IMR-90 (cell line): Measurements from ENCODE around the gene SOCS3. TPM values are rescaled to one million over a fixed set of nuclear protein-coding genes. Genes with fewer than 3 reads are reported as not detected.

Experiments
- ATAC-seq: fragments of 200-7000 bp; cut with Tn5 transposase; 2 replicates; pipeline ENCODE4 v1.9.1; 2020; ENCODE audit warnings: low read depth, mild to moderate bottlenecking, moderate library complexity
- BruUV-seq: library from RNA; stranded (reverse); fragments of 400-500 nt; replicated peaks from 2 replicates; lab custom pipeline; 2021; lab: Mats Ljungman, UMichigan
- CTCF ChIA-PET: fragments of 300-600 bp; formaldehyde crosslinking; extraction: SDS; loops from one replicate; lab custom pipeline; 2021; ENCODE audit warnings: antibody characterized with exemption; lab: Yijun Ruan, JAX
- POLR2A ChIA-PET: fragments of 300-600 bp; sonication (Branson Sonifier 250); formaldehyde crosslinking; loops from one replicate; lab custom pipeline; 2022; ENCODE audit warnings: antibody characterized with exemption; ENCODE audit not compliant: unreplicated experiment; lab: Charles Lee
- DNase-seq: peaks from one replicate; pipeline ENCODE4 v3.0.0; 2013
- H2AFZ ChIP-seq: replicated peaks from 2 replicates; pipeline ENCODE3; 2013; ENCODE audit warnings: low read length, mild to moderate bottlenecking; ENCODE audit not compliant: poor library complexity
- H2AK5ac ChIP-seq: 2 replicates; pipeline ENCODE4 v1.6.1; 2013; ENCODE audit warnings: low read depth, low read length, inconsistent platforms
- H2AK9ac ChIP-seq: replicated peaks from 2 replicates; pipeline ENCODE3; 2013; ENCODE audit warnings: mild to moderate bottlenecking, low read depth, low read length, moderate library complexity; ENCODE audit not compliant: poor library complexity
- H2BK120ac ChIP-seq: 2 replicates; pipeline ENCODE4 v1.6.1; 2013; ENCODE audit warnings: low read depth, low read length, inconsistent platforms
- H2BK15ac ChIP-seq: 3 replicates; pipeline ENCODE4 v1.6.1; 2013; ENCODE audit warnings: low read depth, low read length, inconsistent platforms
- H2BK20ac ChIP-seq: 2 replicates; pipeline ENCODE4 v1.6.1; 2013; ENCODE audit warnings: low read depth, mild to moderate bottlenecking, inconsistent platforms, low read length, moderate library complexity
- H2BK5ac ChIP-seq: 2 replicates; pipeline ENCODE4 v1.6.1; 2013; ENCODE audit warnings: mild to moderate bottlenecking, low read depth, low read length, inconsistent platforms; ENCODE audit not compliant: poor library complexity, severe bottlenecking
- H3K14ac ChIP-seq: replicated peaks from 2 replicates; pipeline ENCODE4 v1.6.1; 2013; ENCODE audit warnings: low read depth, low read length, inconsistent platforms
- H3K18ac ChIP-seq: 2 replicates; pipeline ENCODE4 v1.6.1; 2013; ENCODE audit warnings: low read depth, low read length, control low read depth
- H3K23ac ChIP-seq: 2 replicates; pipeline ENCODE4 v1.6.1; 2013; ENCODE audit warnings: low read depth, low read length, inconsistent platforms
- H3K27ac ChIP-seq: 2 replicates; pipeline ENCODE4 v1.5.1; 2013; ENCODE audit warnings: mild to moderate bottlenecking, control low read depth, low read length; ENCODE audit not compliant: insufficient read depth
- H3K27me3 ChIP-seq: 2 replicates; pipeline ENCODE4 v1.6.1; 2013; ENCODE audit warnings: low read length; ENCODE audit not compliant: control insufficient read depth, insufficient read depth
- H3K36me3 ChIP-seq: 2 replicates; pipeline ENCODE4 v1.6.1; 2013; ENCODE audit warnings: low read length, mixed read lengths; ENCODE audit not compliant: control insufficient read depth, insufficient read depth
- H3K4ac ChIP-seq: 2 replicates; pipeline ENCODE4 v1.6.1; 2013; ENCODE audit warnings: low read depth, low read length, inconsistent platforms
- H3K4me1 ChIP-seq: 2 replicates; pipeline ENCODE4 v1.6.1; 2013; ENCODE audit warnings: low read length, mixed read lengths; ENCODE audit not compliant: control insufficient read depth, insufficient read depth
- H3K4me2 ChIP-seq: 2 replicates; pipeline ENCODE4 v1.6.1; 2013; ENCODE audit warnings: low read depth, mild to moderate bottlenecking, control low read depth, low read length, moderate library complexity
- H3K4me3 ChIP-seq: 2 replicates; pipeline ENCODE4 v1.5.1; 2013; ENCODE audit warnings: low read depth, mild to moderate bottlenecking, control low read depth, low read length, moderate library complexity; ENCODE audit not compliant: insufficient read depth
- H3K56ac ChIP-seq: 2 replicates; pipeline ENCODE4 v1.6.1; 2013; ENCODE audit warnings: low read length, inconsistent platforms; ENCODE audit not compliant: insufficient read depth; ENCODE audit errors: extremely low read depth
- H3K79me1 ChIP-seq, 2 experiments: 2 replicates each; pipeline ENCODE4 v1.6.1; 2013; ENCODE audit warnings: low read length in 2 of 2, inconsistent platforms in 1 of 2, low read depth in 1 of 2
- H3K9ac ChIP-seq: 2 replicates; pipeline ENCODE4 v1.6.1; 2013; ENCODE audit warnings: low read depth, low read length, control low read depth
- H3K9me1 ChIP-seq: 2 replicates; pipeline ENCODE4 v1.6.1; 2013; ENCODE audit warnings: low read length, inconsistent platforms; ENCODE audit not compliant: insufficient read depth
- H3K9me3 ChIP-seq: 2 replicates; pipeline ENCODE4 v1.6.1; 2013; ENCODE audit warnings: low read length; ENCODE audit not compliant: control insufficient read depth, insufficient read depth
- H4K20me1 ChIP-seq: 2 replicates; pipeline ENCODE4 v1.6.1; 2013; ENCODE audit warnings: low read length, inconsistent platforms; ENCODE audit not compliant: insufficient read depth
- H4K5ac ChIP-seq: 2 replicates; pipeline ENCODE4 v1.6.1; 2013; ENCODE audit warnings: mild to moderate bottlenecking, low read depth, low read length, control low read depth
- H4K8ac ChIP-seq, 2 experiments: 2 replicates each; pipeline ENCODE4 v1.6.1; 2013; ENCODE audit warnings: low read depth in 2 of 2, low read length in 2 of 2, control low read depth in 1 of 2, inconsistent platforms in 1 of 2
- H4K91ac ChIP-seq: 2 replicates; pipeline ENCODE4 v1.6.1; 2013; ENCODE audit warnings: low read depth, low read length, inconsistent platforms; ENCODE audit not compliant: insufficient read depth
- CTCF ChIP-seq: conservative IDR thresholded peaks from 2 replicates; pipeline ENCODE4 v1.5.1; 2012; ENCODE audit warnings: mild to moderate bottlenecking, low read depth, low read length, improper control_type of control experiment
- ELK1 ChIP-seq: fragments of 150-350 bp; IDR thresholded peaks from 2 replicates; pipeline ENCODE4 v1.6.1; 2016; ENCODE audit warnings: low read depth, mild to moderate bottlenecking, low read length, moderate library complexity, borderline replicate concordance
- NFE2L2 ChIP-seq: fragments of 150-350 bp; IDR thresholded peaks from 2 replicates; pipeline ENCODE4 v1.6.1; 2016; ENCODE audit warnings: low read depth, mild to moderate bottlenecking, low read length
- WGBS, 2 experiments: methylation state at CpG; one replicate each; pipeline versions ENCODE4 v1.1.5 to v1.1.7; 2013; ENCODE audit warnings: missing lambda C conversion rate in 2 of 2; ENCODE audit not compliant: insufficient read length in 1 of 2; ENCODE audit errors: extremely low coverage in 2 of 2; 5-methylcytosine and 5-hydroxymethylcytosine counted together
- dilution Hi-C: fragments of 300-500 bp; cut with HindIII; formaldehyde crosslinking; loops from one replicate; pipeline ENCODE4 v1.14.3; 2018; ENCODE audit warnings: low sequenced_read_pairs; ENCODE audit not compliant: unreplicated experiment
- in situ Hi-C: fragments of 300-500 bp; cut with MboI; formaldehyde crosslinking; loops from 3 replicates; pipeline ENCODE4 v1.14.3; 2019; ENCODE audit warnings: low sequenced_read_pairs, inconsistent platforms, mixed read lengths
- intact Hi-C: fragments of 100-400 bp; cut with micrococcal nuclease; formaldehyde crosslinking; loops from 2 replicates; pipeline ENCODE4 v1.10.0; 2022
- polyA plus RNA-seq, 3 experiments: library from polyadenylated mRNA; depleted of rRNA; stranded (reverse); fragments of >200 nt; gene quantifications; 2 replicates each; pipeline ENCODE4 v1.2.3, GENCODE V29; 2012; ENCODE audit warnings: low replicate concordance in 1 of 3
- total RNA-seq: library from RNA; depleted of rRNA; stranded (reverse); fragments of >200 nt; gene quantifications from 2 replicates; pipeline ENCODE4 v1.2.3, GENCODE V29; 2012

Gene SOCS3
- total and polyA plus RNA-seq, 2 of the 4 experiments (the other 2 are of a cell fraction), result 19.2 to 19.9 TPM

DNA sequence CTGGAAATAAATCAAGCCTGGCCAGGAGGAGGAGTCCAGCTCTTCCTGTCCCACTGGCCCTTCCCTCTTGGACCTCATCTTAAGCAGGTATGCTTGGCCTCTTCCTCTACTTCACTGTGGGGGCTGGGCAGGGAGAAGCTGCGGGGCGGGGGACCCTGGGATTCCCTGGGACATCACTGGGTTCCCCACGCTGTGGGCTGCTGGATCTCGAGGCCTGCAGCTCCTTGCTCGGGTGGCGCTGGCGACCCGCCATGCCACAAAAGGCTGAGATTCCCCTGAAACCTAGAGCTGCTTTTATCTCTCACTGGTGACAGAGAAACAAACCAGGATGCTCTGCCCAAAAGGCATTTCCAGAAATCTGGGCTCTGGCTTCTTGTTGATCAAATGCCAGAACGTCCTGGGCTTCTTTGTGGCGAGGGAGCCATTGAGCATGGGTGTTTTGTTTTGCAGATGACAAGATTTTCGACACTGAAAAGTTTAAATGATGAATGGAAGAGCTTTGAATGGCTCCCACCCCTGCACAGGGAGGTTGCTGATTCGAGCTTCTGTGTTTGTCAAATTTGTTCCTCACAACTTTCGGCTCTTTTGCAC is 10.0 kb upstream of the SOCS3 start:
- no peak overlapping the region for H3K4me2 ChIP-seq
- no peak overlapping the region for H2BK120ac ChIP-seq
- no peak for ATAC-seq
- TF ChIP-seq ELK1 (no peak), NFE2L2 (no peak), CTCF (no peak)
- H3K4me3 ChIP-seq, result no peak overlapping the region
- no peaks in the 10 kb centered on the region for H3K9me3 ChIP-seq
- H2BK5ac ChIP-seq, result no peak overlapping the region
- H3K9me1 ChIP-seq, result peaks cover 4% of the 10 kb centered on the region
- H4K91ac ChIP-seq, result no peak overlapping the region
- no peak overlapping the region for H2AK9ac ChIP-seq
- no peak overlapping the region for H4K5ac ChIP-seq
- no peak overlapping the region for H3K4ac ChIP-seq
- dilution Hi-C loops (no loop called here), in situ Hi-C loops (no loop called here), intact Hi-C loops (no loop called here)
- no TSS peak for BruUV-seq
- H3K79me1 ChIP-seq, result no peaks in the 10 kb centered on the region; a peak in 1 of 4 replicates
- peaks cover 23% of the 10 kb centered on the region for H3K4me1 ChIP-seq
- H4K20me1 ChIP-seq, result no peaks in the 10 kb centered on the region
- no peak overlapping the region for H2BK20ac ChIP-seq
- no peak overlapping the region for H3K23ac ChIP-seq
- H3K18ac ChIP-seq, result no peak overlapping the region
- H4K8ac ChIP-seq, result no peak overlapping the region
- no peak overlapping the region for H3K9ac ChIP-seq
- CTCF ChIA-PET, result interaction anchor here (0.8 to 1.4 kb wide), 2 partner anchors 9 to 119 kb away, joined by 3 read pairs; no protein-coding TSS in a partner anchor
- no peak overlapping the region for H3K27ac ChIP-seq
- H3K56ac ChIP-seq, result no peak overlapping the region
- no peak overlapping the region for H2BK15ac ChIP-seq
- WGBS, 2 experiments, result no CpG with 5 or more reads among the region's 13 CpGs
- peak overlapping the region; percentile 52; the same call in 1 of the 2 replicates for H2AK5ac ChIP-seq
- H2AFZ ChIP-seq, result peak overlapping the region; percentile 72
- no peak overlapping the region for H3K14ac ChIP-seq
- no peaks in the 10 kb centered on the region for H3K27me3 ChIP-seq
- POLR2A ChIA-PET, result interaction anchor here (0.6 kb wide), 2 partner anchors 62 to 472 kb away, joined by 5 to 14 read pairs; no protein-coding TSS in a partner anchor
- DNase-seq, result no peak
- no peaks in the 10 kb centered on the region for H3K36me3 ChIP-seq
